ENCODE results near the gene FBXW4.

The FBXW4 gene

DNA sequence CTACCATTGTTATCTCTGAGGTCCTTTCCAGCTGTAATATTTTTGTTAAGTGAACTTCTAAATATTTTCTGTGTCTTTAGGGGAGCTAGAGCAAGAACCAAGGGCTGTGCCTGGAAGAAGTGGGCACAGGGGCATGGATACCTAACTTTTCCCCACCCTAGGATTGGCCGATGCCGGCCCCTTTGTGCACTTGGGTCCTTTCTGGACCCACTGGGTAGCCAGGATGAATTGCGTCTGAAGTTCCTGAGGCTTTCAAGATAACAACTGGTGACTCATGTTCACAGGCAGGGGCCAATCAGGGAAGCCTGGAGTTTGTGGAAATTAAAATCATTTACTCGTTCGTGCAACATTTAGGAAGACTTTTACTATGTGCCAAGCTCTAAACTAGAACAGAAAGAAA lies 106.1 kb downstream of the FBXW4 start:
- peak overlapping the region; percentile 93 for H3K4me3 ChIP-seq (ENCODE audit: low read depth, low read length)
- TF ChIP-seq, protein P1, sequence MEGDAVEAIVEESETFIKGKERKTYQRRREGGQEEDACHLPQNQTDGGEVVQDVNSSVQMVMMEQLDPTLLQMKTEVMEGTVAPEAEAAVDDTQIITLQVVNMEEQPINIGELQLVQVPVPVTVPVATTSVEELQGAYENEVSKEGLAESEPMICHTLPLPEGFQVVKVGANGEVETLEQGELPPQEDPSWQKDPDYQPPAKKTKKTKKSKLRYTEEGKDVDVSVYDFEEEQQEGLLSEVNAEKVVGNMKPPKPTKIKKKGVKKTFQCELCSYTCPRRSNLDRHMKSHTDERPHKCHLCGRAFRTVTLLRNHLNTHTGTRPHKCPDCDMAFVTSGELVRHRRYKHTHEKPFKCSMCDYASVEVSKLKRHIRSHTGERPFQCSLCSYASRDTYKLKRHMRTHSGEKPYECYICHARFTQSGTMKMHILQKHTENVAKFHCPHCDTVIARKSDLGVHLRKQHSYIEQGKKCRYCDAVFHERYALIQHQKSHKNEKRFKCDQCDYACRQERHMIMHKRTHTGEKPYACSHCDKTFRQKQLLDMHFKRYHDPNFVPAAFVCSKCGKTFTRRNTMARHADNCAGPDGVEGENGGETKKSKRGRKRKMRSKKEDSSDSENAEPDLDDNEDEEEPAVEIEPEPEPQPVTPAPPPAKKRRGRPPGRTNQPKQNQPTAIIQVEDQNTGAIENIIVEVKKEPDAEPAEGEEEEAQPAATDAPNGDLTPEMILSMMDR (IDR thresholded peaks at IDR 0.05; ENCODE audit: low read depth, low read length), result no peak

DNA sequence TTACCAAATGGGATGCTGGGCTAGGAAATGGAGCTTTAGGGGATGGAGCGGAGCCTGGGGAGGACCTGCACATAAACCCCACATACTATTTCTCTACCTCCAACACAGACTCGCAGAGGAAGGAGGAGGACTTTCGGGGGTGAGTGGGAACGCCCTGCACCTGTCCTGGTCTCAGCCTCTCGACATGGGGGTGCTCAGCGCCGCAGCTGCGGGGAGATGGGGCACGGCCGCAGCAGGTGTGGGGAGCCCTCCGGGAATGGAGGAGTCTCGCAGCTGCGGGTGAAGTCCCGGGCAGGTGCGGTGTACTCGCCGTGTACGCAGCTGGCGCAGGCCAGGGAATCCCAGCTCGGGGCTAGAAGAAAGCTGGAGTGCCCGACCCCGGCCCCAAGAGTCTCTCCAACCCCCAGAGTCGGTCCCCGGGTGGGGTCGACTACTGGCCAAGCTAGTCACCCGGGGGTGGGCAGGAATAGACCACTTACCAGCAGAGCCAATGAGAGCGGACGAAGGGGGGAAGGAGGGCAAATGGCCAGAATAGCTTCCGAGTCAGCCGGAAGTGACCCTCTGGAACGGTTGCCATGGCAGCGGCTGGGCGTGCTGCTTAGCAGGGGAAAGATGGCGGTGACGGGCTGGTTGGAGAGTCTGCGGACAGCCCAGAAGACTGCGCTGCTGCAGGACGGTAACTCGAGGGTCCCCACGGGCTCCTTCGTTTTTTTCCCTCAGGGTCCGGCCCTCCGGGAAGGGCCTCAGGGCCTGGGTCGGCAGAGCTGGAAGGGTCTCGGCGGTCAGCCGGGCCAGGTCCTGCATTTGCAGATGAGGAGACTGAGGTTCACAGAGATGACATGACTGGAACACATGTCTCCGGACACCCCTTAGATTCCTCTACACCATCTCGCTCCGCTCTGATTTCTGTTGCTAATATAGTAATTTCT lies 107.0 kb downstream of the FBXW4 start, which contains the start of the genes DPCD and POLL:
Gene DPCD (plus strand): TSS at position 597 of the 929 bp plus-strand sequence. CDS start 16 bp downstream, at position 613.
Gene POLL (minus strand): TSS at position 533 of the 929 bp plus-strand sequence. CDS start 897 bp downstream, outside the sequence.
- TF ChIP-seq, protein P1 (IDR thresholded peaks at IDR 0.05; ENCODE audit: low read depth, low read length), result no peak
- H3K4me3 ChIP-seq (ENCODE audit: low read depth, low read length), result peak within 1 kb of the TSS; percentile 93

DNA sequence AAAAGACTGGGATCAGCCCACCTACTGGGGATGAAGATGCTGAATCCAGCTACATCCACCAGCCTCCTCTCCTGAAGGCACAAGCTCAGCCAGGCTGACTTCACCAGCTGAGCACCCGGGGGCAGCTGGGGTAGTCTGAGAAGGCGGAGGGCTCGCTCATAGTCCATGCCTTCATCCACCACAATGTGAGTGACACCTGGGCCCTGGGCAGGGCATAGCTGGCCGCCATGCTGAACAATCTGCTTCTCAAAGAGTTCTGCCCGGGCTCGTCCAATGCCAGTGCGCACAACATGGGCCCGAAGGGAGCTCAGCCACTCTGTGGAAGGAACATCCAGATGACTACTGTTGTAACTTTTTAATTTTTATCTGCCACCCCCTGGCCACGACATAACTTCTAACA lies 109.1 kb downstream of the FBXW4 start:
- TF ChIP-seq, protein P1 (IDR thresholded peaks at IDR 0.05; ENCODE audit: low read depth, low read length), result no peak
- H3K4me3 ChIP-seq (ENCODE audit: low read depth, low read length), result no peak overlapping the region

DNA sequence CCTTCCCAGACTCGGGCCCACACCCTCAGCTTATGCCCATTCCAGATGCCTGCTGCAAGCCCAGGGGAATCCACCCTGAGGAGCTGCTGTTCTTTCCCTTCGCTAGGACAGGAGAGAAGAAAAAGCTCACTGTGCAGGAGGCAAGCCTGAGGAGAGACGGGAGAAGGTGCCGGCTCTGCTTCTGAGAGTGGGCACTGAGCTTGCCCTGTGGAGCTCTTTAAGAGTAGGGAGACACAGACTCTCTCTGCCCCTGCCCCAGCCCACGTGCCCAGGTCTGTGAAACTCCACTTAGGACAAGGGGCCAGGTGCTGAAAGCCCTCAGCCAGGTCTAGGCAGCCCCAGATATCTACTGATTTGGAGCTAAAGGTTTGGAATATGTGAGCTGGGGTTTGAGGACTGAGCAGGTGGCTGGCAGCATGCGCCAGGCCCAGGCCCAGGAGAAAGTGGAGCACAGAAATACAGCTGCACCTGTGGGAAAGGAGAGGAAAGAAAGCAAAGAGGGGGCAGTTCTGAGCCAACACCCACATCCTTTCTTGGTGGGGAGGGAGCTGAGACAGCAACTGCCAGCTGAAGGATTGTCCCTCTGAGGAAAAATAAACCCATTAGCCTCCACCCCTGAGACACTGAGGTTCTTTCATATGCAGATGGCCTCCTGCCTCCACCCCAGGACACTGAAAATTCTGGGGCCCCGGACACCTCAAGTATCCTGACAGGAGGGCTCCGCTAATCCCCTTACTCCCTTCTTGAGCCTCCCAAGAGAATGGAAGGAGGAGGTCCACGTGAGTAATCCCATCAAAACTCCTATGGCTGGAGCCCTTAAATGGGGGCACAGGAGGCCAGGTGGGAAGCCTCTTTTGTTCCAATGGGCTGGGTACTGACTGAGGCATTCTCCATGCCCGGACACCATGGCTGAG lies 114.2 kb downstream of the FBXW4 start:
- H3K4me3 ChIP-seq (ENCODE audit: low read depth, low read length), result no peak overlapping the region
- TF ChIP-seq, protein P1 (IDR thresholded peaks at IDR 0.05; ENCODE audit: low read depth, low read length), result no peak

DNA sequence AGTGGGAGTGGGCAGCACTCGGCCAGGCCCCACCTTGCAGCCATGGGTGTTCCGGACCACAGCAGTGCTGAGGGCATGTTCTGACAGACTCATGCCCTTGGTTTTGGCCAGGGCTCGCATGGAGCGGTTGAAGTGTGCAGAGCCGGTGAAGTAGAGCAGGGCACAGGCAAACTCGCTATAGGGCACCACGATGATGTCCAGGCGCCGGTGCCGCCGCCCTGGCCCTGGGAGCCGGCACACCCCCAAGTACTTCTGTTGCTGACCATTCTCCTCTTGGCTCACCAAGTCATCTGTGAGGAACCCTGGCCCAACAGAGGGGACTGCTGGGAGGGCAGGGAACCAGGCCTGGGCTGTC lies 115.5 kb downstream of the FBXW4 start:
- TF ChIP-seq, protein P1 (IDR thresholded peaks at IDR 0.05; ENCODE audit: low read depth, low read length), result no peak
- H3K4me3 ChIP-seq (ENCODE audit: low read depth, low read length), result no peak overlapping the region

DNA sequence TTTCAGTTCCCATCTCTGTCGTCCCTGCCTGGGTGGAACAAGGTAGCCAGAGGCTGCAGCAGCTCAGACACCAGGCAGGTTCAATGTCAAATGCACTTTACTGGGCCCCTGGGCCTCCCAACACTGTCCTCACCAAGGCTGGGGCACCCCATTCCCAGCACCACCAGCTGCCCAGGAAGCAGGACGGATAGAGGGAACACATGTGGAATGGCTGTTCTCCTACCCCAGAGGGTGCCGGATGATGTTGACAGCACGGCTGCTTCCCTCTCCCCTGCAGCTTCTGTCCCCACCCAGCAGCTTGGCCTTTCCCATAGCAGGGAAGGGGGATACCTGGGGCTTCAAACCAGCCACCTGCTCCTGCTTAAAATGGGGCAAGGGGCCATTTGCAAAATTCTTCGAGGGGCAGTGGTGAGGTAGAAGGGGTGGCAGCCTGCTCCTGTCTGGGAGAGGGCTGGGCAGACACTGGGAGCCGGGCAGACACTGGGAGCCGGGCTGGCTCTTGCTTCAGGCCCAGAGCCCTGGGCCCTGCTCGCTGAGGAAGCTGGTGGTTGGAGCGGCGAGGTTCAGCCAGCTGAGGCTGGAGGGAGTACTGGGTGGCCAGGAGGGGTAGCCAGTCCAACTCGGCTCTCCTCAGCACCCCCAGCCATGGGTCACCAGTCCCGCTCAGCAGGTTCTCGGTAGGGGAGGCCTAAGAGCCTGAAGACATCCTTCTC lies 116.0 kb downstream of the FBXW4 start:
- no peak overlapping the region for H3K4me3 ChIP-seq (ENCODE audit: low read depth, low read length)
- TF ChIP-seq, protein P1 (IDR thresholded peaks at IDR 0.05; ENCODE audit: low read depth, low read length), result no peak
